Measurements from ENCODE around the gene CSF2RB. TPM values are rescaled to one million over a fixed set of nuclear protein-coding genes. Genes with fewer than 3 reads are reported as not detected.

The CSF2RB gene
- polyA plus RNA-seq, 4 donors = 2.7 to 3.3 (median 2.9) TPM

GRCh38 chr22:36934418-36935312 lies 21.2 kb downstream of the CSF2RB start:
- no peak for DNase-seq (ENCODE audit: low read depth in 4 of 4, low spot score in 3 of 4)

GRCh38 chr22:36935313-36935610 lies 21.8 kb downstream of the CSF2RB start:
- DNase-seq (ENCODE audit: low read depth in 4 of 4, low spot score in 3 of 4) = no peak

- no peak for DNase-seq (ENCODE audit: low read depth in 4 of 4, low spot score in 3 of 4)
Measured at GRCh38 chr22:36935694-36936093, 22.3 kb downstream of the CSF2RB start.

GRCh38 chr22:36936362-36937116 lies 23.1 kb downstream of the CSF2RB start:
- DNase-seq (ENCODE audit: low read depth in 4 of 4, low spot score in 3 of 4) = no peak

GRCh38 chr22:36937319-36938027 lies 24.0 kb downstream of the CSF2RB start:
- DNase-seq (ENCODE audit: low read depth in 4 of 4, low spot score in 3 of 4) = no peak

- DNase-seq (ENCODE audit: low read depth in 4 of 4, low spot score in 3 of 4) = no peak
Measured at GRCh38 chr22:36938028-36938425, 24.6 kb downstream of the CSF2RB start.

GRCh38 chr22:36938886-36939285 lies 25.5 kb downstream of the CSF2RB start:
- DNase-seq (ENCODE audit: low read depth in 4 of 4, low spot score in 3 of 4) = no peak

- DNase-seq (ENCODE audit: low read depth in 4 of 4, low spot score in 3 of 4) = no peak
Measured at GRCh38 chr22:36940676-36941075, 27.2 kb downstream of the CSF2RB start.

- DNase-seq (ENCODE audit: low read depth in 4 of 4, low spot score in 3 of 4) = no peak
Measured at GRCh38 chr22:36942556-36942955, 29.1 kb downstream of the CSF2RB start.

GRCh38 chr22:36946421-36947158 lies 33.2 kb downstream of the CSF2RB start:
- DNase-seq (ENCODE audit: low read depth in 4 of 4, low spot score in 3 of 4) = no peak

GRCh38 chr22:36948273-36949225 lies 35.1 kb downstream of the CSF2RB start:
- DNase-seq (ENCODE audit: low read depth in 4 of 4, low spot score in 3 of 4) = no peak

GRCh38 chr22:36950797-36951590 lies 37.6 kb downstream of the CSF2RB start:
- DNase-seq (ENCODE audit: low read depth in 4 of 4, low spot score in 3 of 4) = no peak

- DNase-seq (ENCODE audit: low read depth in 4 of 4, low spot score in 3 of 4) = no peak
Measured at GRCh38 chr22:36951746-36952145, 38.3 kb downstream of the CSF2RB start.

GRCh38 chr22:36953239-36954080 lies 40.0 kb downstream of the CSF2RB start:
- DNase-seq (ENCODE audit: low read depth in 4 of 4, low spot score in 3 of 4) = no peak

GRCh38 chr22:36954251-36955014 lies 41.0 kb downstream of the CSF2RB start:
- DNase-seq (ENCODE audit: low read depth in 4 of 4, low spot score in 3 of 4) = no peak

GRCh38 chr22:36955691-36956090 lies 42.3 kb downstream of the CSF2RB start:
- no peak for DNase-seq (ENCODE audit: low read depth in 4 of 4, low spot score in 3 of 4)

GRCh38 chr22:36958366-36958765 lies 44.9 kb downstream of the CSF2RB start:
- no peak for DNase-seq (ENCODE audit: low read depth in 4 of 4, low spot score in 3 of 4)

All from right renal pelvis (tissue), 4 donors.